Esophagus muscularis mucosa (tissue), 4 donors: ENCODE results near the gene PLEKHG3. TPM values are rescaled to one million over a fixed set of nuclear protein-coding genes. Genes with fewer than 3 reads are reported as not detected.

Experiments
- DNase-seq: peaks from one replicate; pipeline ENCODE4 v3.0.0-alpha.2; 2017; ENCODE audit errors: extremely low spot score
- H3K27ac ChIP-seq, 4 donors: fragments of 200-600 bp; sonication (generic); replicated peaks in 1 of 4; 1 replicate in 3 of 4; 2 replicates in 1 of 4; pipeline ENCODE4 v1.5.1; 2016 to 2019; ENCODE audit warnings: mild to moderate bottlenecking in 1 of 4
- H3K27me3 ChIP-seq, 4 donors: fragments of 200-600 bp; sonication (generic); one replicate each; pipeline versions ENCODE4 v1.5.1 to v1.6.0; 2016 to 2019
- H3K36me3 ChIP-seq, 4 donors: fragments of 200-600 bp; sonication (generic); one replicate each; pipeline ENCODE4 v1.5.1; 2016 to 2019
- H3K4me1 ChIP-seq, 4 donors: fragments of 200-600 bp; sonication (generic); one replicate each; pipeline ENCODE4 v1.5.1; 2016 to 2019
- H3K4me3 ChIP-seq, 4 donors: fragments of 200-600 bp; sonication (generic); 1 replicate in 2 of 4; 2 replicates in 2 of 4; pipeline ENCODE4 v1.5.1; 2016 to 2019; ENCODE audit warnings: mild to moderate bottlenecking in 4 of 4, moderate library complexity in 1 of 4
- H3K9me3 ChIP-seq, 4 donors: fragments of 200-600 bp; sonication (generic); 1 replicate in 3 of 4; 2 replicates in 1 of 4; pipeline ENCODE4 v1.5.1; 2016 to 2019
- EP300 ChIP-seq: sonication (generic); formaldehyde crosslinking; IDR thresholded peaks from one replicate; pipeline ENCODE4 v1.6.1; 2017; ENCODE audit warnings: antibody characterized with exemption
- POLR2A ChIP-seq: fragments of 450-650 bp; IDR thresholded peaks from one replicate; pipeline ENCODE4 v1.6.1; 2017; ENCODE audit warnings: antibody characterized with exemption, moderate library complexity, mild to moderate bottlenecking, low read depth
- POLR2AphosphoS5 ChIP-seq, 2 donors: sonication (generic); formaldehyde crosslinking; IDR thresholded peaks; one replicate each; pipeline ENCODE4 v1.6.1; 2017; ENCODE audit warnings: antibody characterized with exemption in 2 of 2
- WGBS: methylation state at CpG from one replicate; pipeline ENCODE4 v1.1.5; 2018; 5-methylcytosine and 5-hydroxymethylcytosine counted together
- intact Hi-C: fragments of 100-400 bp; cut with DNase I; formaldehyde crosslinking; loops from one replicate; pipeline ENCODE4 v1.15.1; 2023
- total RNA-seq, 4 donors: library from RNA; depleted of rRNA; stranded (reverse); fragments of >200 nt; gene quantifications; one replicate each; pipeline versions ENCODE4 v1.1.0 to v1.2.1, GENCODE V29; 2016
- TF ChIP-seq, protein P1 (sequence below), 3 experiments: fragments of 200-600 bp in 2 of 3; fragments of 450-650 bp in 1 of 3; sonication (generic) in 2 of 3; IDR thresholded peaks; one replicate each; pipeline ENCODE4 v1.5.1; 2017 to 2019; ENCODE audit warnings: antibody characterized with exemption in 3 of 3, mild to moderate bottlenecking in 2 of 3, moderate library complexity in 1 of 3

The PLEKHG3 gene
- total RNA-seq, 4 donors from 2014 or later, result 21.7 to 66.7 (median 35.1) TPM

DNA sequence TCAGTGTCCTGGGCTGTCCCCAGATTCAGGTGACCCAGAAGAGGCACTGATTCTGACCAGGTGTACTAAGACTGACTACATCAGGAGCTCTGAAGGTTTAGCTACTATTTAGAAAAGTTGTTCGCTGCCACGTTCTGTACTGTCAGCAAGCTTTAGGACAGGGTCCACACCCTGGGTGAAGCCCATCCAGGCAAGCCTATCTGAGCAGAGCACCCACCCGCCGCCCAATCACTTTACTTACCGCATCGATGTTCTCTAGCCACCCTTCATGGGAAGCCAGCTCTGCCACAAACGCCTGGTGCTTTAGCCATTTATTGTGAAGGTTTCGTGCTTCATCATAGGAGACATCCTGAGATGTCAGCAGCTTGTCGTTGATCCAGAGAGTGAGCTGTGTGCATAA is 79.8 kb downstream of the PLEKHG3 start:
- Histone ChIP-seq H3K36me3 (peaks cover 0 to 42% (median 0%) of the 10 kb centered on the region in 4 donors), H3K4me3 (no peak overlapping the region), H3K4me1 (peaks cover 0 to 6% (median 5%) of the 10 kb centered on the region in 4 donors), H3K9me3 (no peaks in the 10 kb centered on the region), H3K27ac (no peak overlapping the region), H3K27me3 (no peaks in the 10 kb centered on the region)
- 94% methylated on average over 9 of the region's 9 CpGs for WGBS
- no peak for DNase-seq
- intact Hi-C loops, result no loop called here
- TF ChIP-seq EP300, result no peak
- TF ChIP-seq, protein P1, sequence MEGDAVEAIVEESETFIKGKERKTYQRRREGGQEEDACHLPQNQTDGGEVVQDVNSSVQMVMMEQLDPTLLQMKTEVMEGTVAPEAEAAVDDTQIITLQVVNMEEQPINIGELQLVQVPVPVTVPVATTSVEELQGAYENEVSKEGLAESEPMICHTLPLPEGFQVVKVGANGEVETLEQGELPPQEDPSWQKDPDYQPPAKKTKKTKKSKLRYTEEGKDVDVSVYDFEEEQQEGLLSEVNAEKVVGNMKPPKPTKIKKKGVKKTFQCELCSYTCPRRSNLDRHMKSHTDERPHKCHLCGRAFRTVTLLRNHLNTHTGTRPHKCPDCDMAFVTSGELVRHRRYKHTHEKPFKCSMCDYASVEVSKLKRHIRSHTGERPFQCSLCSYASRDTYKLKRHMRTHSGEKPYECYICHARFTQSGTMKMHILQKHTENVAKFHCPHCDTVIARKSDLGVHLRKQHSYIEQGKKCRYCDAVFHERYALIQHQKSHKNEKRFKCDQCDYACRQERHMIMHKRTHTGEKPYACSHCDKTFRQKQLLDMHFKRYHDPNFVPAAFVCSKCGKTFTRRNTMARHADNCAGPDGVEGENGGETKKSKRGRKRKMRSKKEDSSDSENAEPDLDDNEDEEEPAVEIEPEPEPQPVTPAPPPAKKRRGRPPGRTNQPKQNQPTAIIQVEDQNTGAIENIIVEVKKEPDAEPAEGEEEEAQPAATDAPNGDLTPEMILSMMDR (IDR thresholded peaks at IDR 0.05), result no peak
- TF ChIP-seq POLR2AphosphoS5 (IDR thresholded peaks at IDR 0.05), result no peak
- TF ChIP-seq POLR2A, result no peak

DNA sequence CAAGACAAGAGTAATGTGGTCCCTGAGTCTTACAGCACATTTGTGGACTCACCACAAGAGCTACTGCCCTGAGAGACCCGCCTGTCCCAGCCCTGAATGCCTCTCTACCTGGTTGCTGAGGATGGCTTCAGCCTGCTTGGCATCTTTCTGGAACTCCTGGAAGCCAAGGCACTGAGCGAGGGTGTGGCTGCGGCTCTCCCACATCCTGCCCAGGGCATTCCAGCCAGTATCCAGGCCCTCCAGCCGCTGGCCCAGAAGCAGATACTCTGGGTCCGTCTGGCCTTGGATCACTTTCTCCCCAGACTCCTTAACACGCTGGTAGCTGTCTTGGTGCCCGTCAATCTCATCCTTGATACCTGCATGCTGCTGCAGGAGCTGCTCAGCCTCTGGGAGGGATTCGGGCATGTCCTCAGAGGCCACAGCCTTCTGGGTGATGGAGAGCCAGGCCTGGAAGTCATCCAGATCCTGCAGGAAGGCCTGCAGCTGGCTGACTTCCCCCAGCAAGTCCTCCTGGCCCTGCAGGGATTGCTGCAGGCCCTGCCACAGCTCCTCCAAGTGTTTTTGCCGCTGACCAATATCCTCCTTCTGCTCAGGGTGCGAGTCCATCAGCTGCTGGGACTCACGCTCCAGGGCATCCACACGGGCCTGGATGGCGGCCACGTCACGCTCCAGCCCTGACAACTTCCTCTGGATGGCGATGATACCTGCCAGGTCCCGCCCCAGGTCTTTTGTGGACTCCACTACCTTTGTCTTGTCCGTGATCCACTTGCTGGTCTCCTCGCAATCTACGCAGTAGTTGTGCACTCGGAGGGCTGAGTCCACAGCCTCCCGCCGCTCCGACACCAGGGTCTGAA is 82.3 kb downstream of the PLEKHG3 start:
- Histone ChIP-seq H3K4me1 (peaks cover 0 to 6% (median 3%) of the 10 kb centered on the region in 4 donors), H3K27ac (no peak overlapping the region), H3K9me3 (no peaks in the 10 kb centered on the region), H3K27me3 (no peaks in the 10 kb centered on the region), H3K4me3 (no peak overlapping the region), H3K36me3 (peaks cover 0 to 49% (median 0%) of the 10 kb centered on the region in 4 donors)
- intact Hi-C loops, result no loop called here
- TF ChIP-seq POLR2AphosphoS5 (IDR thresholded peaks at IDR 0.05), result no peak
- TF ChIP-seq, protein P1 (IDR thresholded peaks at IDR 0.05), result no peak
- 91% methylated on average over 23 of the region's 24 CpGs for WGBS
- no peak for DNase-seq

- Histone ChIP-seq H3K27me3 (no peaks in the 10 kb centered on the region), H3K4me1 (peaks cover 0 to 6% (median 3%) of the 10 kb centered on the region in 4 donors), H3K9me3 (no peaks in the 10 kb centered on the region), H3K4me3 (no peak overlapping the region), H3K27ac (no peak overlapping the region), H3K36me3 (peaks cover 0 to 51% (median 0%) of the 10 kb centered on the region in 4 donors)
- DNase-seq, result no peak
- WGBS, result 94% methylated on average over 6 of the region's 6 CpGs
- intact Hi-C loops, result no loop called here
- TF ChIP-seq POLR2AphosphoS5 (IDR thresholded peaks at IDR 0.05), result no peak
- no peak for TF ChIP-seq EP300
- TF ChIP-seq, protein P1 (IDR thresholded peaks at IDR 0.05), result no peak
- no peak for TF ChIP-seq POLR2A
Measured at GRCh38 chr14:64787619-64788018, 83.4 kb downstream of the PLEKHG3 start.

DNA sequence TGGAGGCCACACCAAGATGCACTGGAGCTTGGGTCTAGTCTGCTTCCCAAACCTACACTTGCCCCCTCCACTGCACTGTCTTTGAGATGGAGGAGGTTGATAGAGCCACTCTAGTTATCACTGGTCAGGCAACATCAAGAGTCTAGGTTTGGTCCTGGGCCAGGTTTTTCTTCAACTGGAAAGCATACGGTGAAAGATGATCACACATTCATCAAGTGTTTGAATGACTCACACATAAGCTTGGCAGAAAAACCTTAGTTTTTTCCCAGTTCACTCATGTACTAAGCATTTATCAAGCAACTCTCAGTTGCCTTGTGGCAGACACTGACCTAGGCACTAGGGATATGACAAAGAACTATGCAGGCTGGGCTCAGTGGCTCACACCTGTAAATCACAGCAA is 84.5 kb downstream of the PLEKHG3 start:
- intact Hi-C loops, result no loop called here
- no peaks in the 10 kb centered on the region for H3K27me3 ChIP-seq
- H3K27ac ChIP-seq, result no peak overlapping the region
- TF ChIP-seq POLR2AphosphoS5 (IDR thresholded peaks at IDR 0.05) (no peak), EP300 (no peak), POLR2A (no peak)
- TF ChIP-seq, protein P1 (IDR thresholded peaks at IDR 0.05), result no peak
- peaks cover 0 to 58% (median 0%) of the 10 kb centered on the region in 4 donors for H3K36me3 ChIP-seq
- no peak overlapping the region for H3K4me3 ChIP-seq
- DNase-seq, result no peak
- 36% methylated on average over 1 of the region's 1 CpG for WGBS
- no peaks in the 10 kb centered on the region for H3K9me3 ChIP-seq
- H3K4me1 ChIP-seq, result peaks cover 0 to 6% (median 3%) of the 10 kb centered on the region in 4 donors
